HepG2 (cell line): ENCODE measurements around the gene MMP23B. TPM values are rescaled to one million over a fixed set of nuclear protein-coding genes. Genes with fewer than 3 reads are reported as not detected.

Experiments
- ARID4A ChIP-seq: sonication (generic); formaldehyde crosslinking; IDR thresholded peaks from 2 replicates; pipeline ENCODE4 v1.5.0; 2020; ENCODE audit warnings: mild to moderate bottlenecking, missing genetic modification reagents, borderline replicate concordance
- CREM ChIP-seq, 2 experiments: sonication (generic) in 1 of 2; formaldehyde crosslinking in 1 of 2; IDR thresholded peaks; 2 replicates each; pipeline versions ENCODE4 v1.4.0 to v1.6.1; 2016 to 2020; ENCODE audit warnings: antibody characterized with exemption in 1 of 2, mild to moderate bottlenecking in 1 of 2, missing genetic modification reagents in 1 of 2
- ELF3 ChIP-seq: IDR thresholded peaks from 2 replicates; pipeline ENCODE4 v1.6.1; 2016; ENCODE audit warnings: missing genetic modification reagents, missing compliant biosample characterization
- GATAD1 ChIP-seq: IDR thresholded peaks from 2 replicates; pipeline ENCODE4 v1.6.1; 2016; ENCODE audit warnings: missing genetic modification reagents, missing compliant biosample characterization
- HOXA3 ChIP-seq: sonication (generic); formaldehyde crosslinking; IDR thresholded peaks from 2 replicates; pipeline ENCODE4 v1.5.0; 2020; ENCODE audit warnings: missing genetic modification reagents
- KDM2A ChIP-seq: sonication (generic); formaldehyde crosslinking; IDR thresholded peaks from 2 replicates; pipeline ENCODE4 v1.4.0; 2020; ENCODE audit warnings: low read depth, missing genetic modification reagents, borderline replicate concordance
- KDM5A ChIP-seq: fragments of 200-600 bp; sonication (generic); IDR thresholded peaks from 2 replicates; pipeline ENCODE4 v1.7.0; 2018; ENCODE audit warnings: antibody characterized with exemption, mild to moderate bottlenecking, low read length, borderline replicate concordance
- KMT2A ChIP-seq: sonication (generic); formaldehyde crosslinking; IDR thresholded peaks from 2 replicates; pipeline ENCODE4 v1.4.0; 2020; ENCODE audit warnings: missing genetic modification reagents
- PATZ1 ChIP-seq: sonication (generic); formaldehyde crosslinking; IDR thresholded peaks from 2 replicates; pipeline ENCODE4 v1.4.0; 2020; ENCODE audit warnings: missing genetic modification reagents
- POLR2A ChIP-seq, 2 experiments: IDR thresholded peaks; 2 replicates each; pipeline ENCODE4 v1.6.1; 2011; ENCODE audit warnings: low read depth in 2 of 2, low read length in 2 of 2, mild to moderate bottlenecking in 1 of 2, moderate library complexity in 1 of 2; ENCODE audit not compliant: insufficient read depth in 1 of 2
- POLR2G ChIP-seq: fragments of 200-400 bp; formaldehyde crosslinking; IDR thresholded peaks from 2 replicates; pipeline ENCODE4 v1.6.1; 2018; ENCODE audit warnings: mild to moderate bottlenecking, low read depth, low read length, moderate library complexity
- RXRA ChIP-seq: sonication (generic); formaldehyde crosslinking; IDR thresholded peaks from 2 replicates; pipeline ENCODE4 v1.5.1; 2020; ENCODE audit warnings: missing genetic modification reagents
- RXRB ChIP-seq: IDR thresholded peaks from 2 replicates; pipeline ENCODE4 v1.6.1; 2016; ENCODE audit warnings: borderline replicate concordance, missing genetic modification reagents, missing compliant biosample characterization
- SIN3B ChIP-seq: fragments of 150-350 bp; IDR thresholded peaks from 2 replicates; pipeline ENCODE4 v1.6.1; 2014; ENCODE audit warnings: low read length
- TFDP1 ChIP-seq: IDR thresholded peaks from 2 replicates; pipeline ENCODE4 v1.6.1; 2016; ENCODE audit warnings: missing compliant biosample characterization, missing genetic modification reagents, borderline replicate concordance
- ZBTB21 ChIP-seq: sonication (generic); formaldehyde crosslinking; IDR thresholded peaks from 2 replicates; pipeline ENCODE4 v1.4.0; 2020; ENCODE audit warnings: missing genetic modification reagents
- ZFY ChIP-seq: sonication (generic); formaldehyde crosslinking; IDR thresholded peaks from 2 replicates; pipeline ENCODE4 v1.4.0; 2020; ENCODE audit warnings: missing genetic modification reagents
- ZNF350 ChIP-seq: sonication (generic); formaldehyde crosslinking; IDR thresholded peaks from 2 replicates; pipeline ENCODE4 v1.4.0; 2020; ENCODE audit warnings: mild to moderate bottlenecking, low read depth, missing genetic modification reagents, borderline replicate concordance
- ZNF639 ChIP-seq: conservative IDR thresholded peaks from 2 replicates; pipeline ENCODE4 v1.6.1; 2018; ENCODE audit warnings: missing genetic modification reagents
- ZNF839 ChIP-seq: sonication (generic); formaldehyde crosslinking; IDR thresholded peaks from 2 replicates; pipeline ENCODE4 v1.4.0; 2020; ENCODE audit warnings: missing genetic modification reagents, mild to moderate bottlenecking, borderline replicate concordance
- polyA plus RNA-seq, 8 experiments: library from polyadenylated mRNA; depleted of rRNA in 3 of 8; stranded (reverse) in 7 of 8; unstranded in 1 of 8; fragments of >200 nt; fragmentation: Illumina TruSeq in 4 of 8; extraction: Trizol in 4 of 8; gene quantifications; 2 replicates each; pipeline versions ENCODE4 v1.2.1 to v1.2.3, GENCODE V29; 2011 to 2016; ENCODE audit warnings: low read depth in 4 of 8, missing spikeins in 1 of 8, mixed read lengths in 1 of 8; ENCODE audit not compliant: insufficient read depth in 1 of 8
- total RNA-seq, 5 experiments: library from RNA; depleted of rRNA; stranded (reverse); fragments of >200 nt; fragmentation: Illumina TruSeq; extraction: Trizol; gene quantifications; 2 replicates each; pipeline ENCODE4 v1.2.3, GENCODE V29; 2016; ENCODE audit warnings: low read depth in 1 of 5

Gene MMP23B
- total and polyA plus RNA-seq, 2 of the 13 experiments (the other 11 are each of a cell fraction or from before 2014, with no cell fraction given): 0.61 to 0.75 TPM

- TF ChIP-seq RXRA (CRISPR knock-in tag): peak; percentile 53; the same call in 1 of the 2 replicates
- peak; percentile 62; the same call in 1 of the 2 replicates for TF ChIP-seq KMT2A (CRISPR knock-in tag)
- peak; percentile 71 for TF ChIP-seq ARID4A (CRISPR knock-in tag)
- peak; percentile 53; the same call in 1 of the 2 replicates for TF ChIP-seq POLR2G
- TF ChIP-seq GATAD1 (CRISPR knock-in tag): peak; percentile 98
- peak; percentile 70; the same call in 1 of the 2 replicates for TF ChIP-seq KDM2A (CRISPR knock-in tag)
- peak; percentile 73 for TF ChIP-seq RXRB (CRISPR knock-in tag)
- TF ChIP-seq POLR2A (IDR thresholded peaks at IDR 0.05; ENCODE audit: insufficient read depth in 1 of 2, low read depth in 2 of 2, low read length in 2 of 2): peak; percentile 23 to 41; a peak in 3 of 4 replicates
- TF ChIP-seq ZNF839: 0 out of 2 replicates have a peak, but pooled peaks have one; percentile 47
- TF ChIP-seq HOXA3 (CRISPR knock-in tag): peak; percentile 99
- 0 out of 2 replicates have a peak, but pooled peaks have one; percentile 10 for TF ChIP-seq PATZ1 (CRISPR knock-in tag)
- TF ChIP-seq KDM5A: peak; percentile 94
- peak; percentile 9; the same call in 1 of the 2 replicates for TF ChIP-seq ELF3
- peak; percentile 62; the same call in 1 of the 2 replicates for TF ChIP-seq TFDP1 (CRISPR knock-in tag)
- TF ChIP-seq SIN3B: peak; percentile 86
- peak; percentile 99 for TF ChIP-seq ZBTB21 (CRISPR knock-in tag)
- TF ChIP-seq ZNF350 (CRISPR knock-in tag): peak; percentile 33; the same call in 1 of the 2 replicates
- TF ChIP-seq ZNF639 (CRISPR knock-in tag): peak; percentile 99
- peak; percentile 96 for TF ChIP-seq CREM (IDR thresholded peaks at IDR 0.05)
- TF ChIP-seq CREM (CRISPR knock-in tag; IDR thresholded peaks at IDR 0.05): peak; percentile 83
- peak; percentile 31; the same call in 1 of the 2 replicates for TF ChIP-seq ZFY
Measured at GRCh38 chr1:1658583-1659549, 26.9 kb downstream of the MMP23B start, which contains the start of gene CDK11B (continued).
